Ishikawa (cell line): ENCODE measurements around the gene CLPX.

Source experiments
- CEBPB ChIP-seq: IDR thresholded peaks from 2 replicates; pipeline ENCODE4 v1.6.1; 2012
- CREB1 ChIP-seq: IDR thresholded peaks from 2 replicates; pipeline ENCODE4 v1.6.1; 2012; ENCODE audit warnings: low read depth
- EGR1 ChIP-seq: IDR thresholded peaks from 2 replicates; pipeline ENCODE4 v1.6.1; 2012
- EP300 ChIP-seq: IDR thresholded peaks from 2 replicates; pipeline ENCODE4 v1.6.1; 2012; ENCODE audit warnings: borderline replicate concordance
- FOXM1 ChIP-seq: IDR thresholded peaks from 2 replicates; pipeline ENCODE4 v1.6.1; 2012; ENCODE audit warnings: low read depth, borderline replicate concordance
- NFIC ChIP-seq: IDR thresholded peaks from 2 replicates; pipeline ENCODE4 v1.6.1; 2012
- RAD21 ChIP-seq: IDR thresholded peaks from 2 replicates; pipeline ENCODE4 v1.6.1; 2012; ENCODE audit warnings: low read depth
- REST ChIP-seq: IDR thresholded peaks from 2 replicates; pipeline ENCODE4 v1.6.1; 2012; ENCODE audit warnings: low read depth, mild to moderate bottlenecking
- TAF1 ChIP-seq: IDR thresholded peaks from 2 replicates; pipeline ENCODE4 v1.6.1; 2012; ENCODE audit warnings: low read depth, mild to moderate bottlenecking
- TCF12 ChIP-seq: IDR thresholded peaks from 2 replicates; pipeline ENCODE4 v1.6.1; 2012; ENCODE audit warnings: low read depth
- TEAD4 ChIP-seq: IDR thresholded peaks from 2 replicates; pipeline ENCODE4 v1.6.1; 2012
- YY1 ChIP-seq: IDR thresholded peaks from 2 replicates; pipeline ENCODE4 v1.6.1; 2012; ENCODE audit warnings: low read depth
- ZBTB7A ChIP-seq: IDR thresholded peaks from 2 replicates; pipeline ENCODE4 v1.6.1; 2012; ENCODE audit warnings: low read depth
- TF ChIP-seq, protein P1 (sequence below): IDR thresholded peaks from 2 replicates; pipeline ENCODE4 v1.6.1; 2012
- TF ChIP-seq, protein P2 (sequence below): IDR thresholded peaks from 2 replicates; pipeline ENCODE4 v1.6.1; 2012

The CLPX gene

GRCh38 chr15:65207280-65207840 lies 22.2 kb upstream of the CLPX start:
- TF ChIP-seq EGR1 (no peak), CREB1 (no peak), YY1 (no peak), REST (no peak)
- TF ChIP-seq, protein P1, sequence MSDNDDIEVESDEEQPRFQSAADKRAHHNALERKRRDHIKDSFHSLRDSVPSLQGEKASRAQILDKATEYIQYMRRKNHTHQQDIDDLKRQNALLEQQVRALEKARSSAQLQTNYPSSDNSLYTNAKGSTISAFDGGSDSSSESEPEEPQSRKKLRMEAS = no peak

DNA sequence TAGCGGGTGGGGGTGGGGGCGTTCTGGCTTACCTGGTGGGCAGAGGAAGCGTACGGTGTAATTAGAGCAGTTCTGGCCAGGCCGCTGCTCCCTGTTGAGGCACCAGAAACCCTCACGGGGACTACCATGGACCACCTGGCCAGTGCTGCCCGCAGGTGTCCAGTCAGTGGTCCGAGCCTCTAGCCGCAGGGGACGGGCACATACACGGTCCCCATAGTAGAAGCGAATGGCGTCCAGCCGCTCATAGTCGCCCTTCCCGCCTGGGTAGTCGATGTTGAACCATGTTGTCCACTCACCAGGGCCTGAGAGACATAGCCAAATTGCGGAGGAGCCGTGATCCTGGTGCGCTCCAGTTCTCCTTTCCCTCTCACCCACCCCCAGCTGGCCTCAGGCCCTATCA lies 21.6 kb upstream of the CLPX start:
- TF ChIP-seq TCF12 (no peak), CREB1 (no peak), TEAD4 (no peak), ZBTB7A (no peak), TAF1 (no peak), CEBPB (no peak), YY1 (no peak), FOXM1 (no peak), RAD21 (no peak), NFIC (no peak), REST (no peak), EGR1 (no peak), EP300 (no peak)
- TF ChIP-seq, protein P1 = no peak
- TF ChIP-seq, protein P2, sequence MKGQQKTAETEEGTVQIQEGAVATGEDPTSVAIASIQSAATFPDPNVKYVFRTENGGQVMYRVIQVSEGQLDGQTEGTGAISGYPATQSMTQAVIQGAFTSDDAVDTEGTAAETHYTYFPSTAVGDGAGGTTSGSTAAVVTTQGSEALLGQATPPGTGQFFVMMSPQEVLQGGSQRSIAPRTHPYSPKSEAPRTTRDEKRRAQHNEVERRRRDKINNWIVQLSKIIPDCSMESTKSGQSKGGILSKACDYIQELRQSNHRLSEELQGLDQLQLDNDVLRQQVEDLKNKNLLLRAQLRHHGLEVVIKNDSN = no peak

DNA sequence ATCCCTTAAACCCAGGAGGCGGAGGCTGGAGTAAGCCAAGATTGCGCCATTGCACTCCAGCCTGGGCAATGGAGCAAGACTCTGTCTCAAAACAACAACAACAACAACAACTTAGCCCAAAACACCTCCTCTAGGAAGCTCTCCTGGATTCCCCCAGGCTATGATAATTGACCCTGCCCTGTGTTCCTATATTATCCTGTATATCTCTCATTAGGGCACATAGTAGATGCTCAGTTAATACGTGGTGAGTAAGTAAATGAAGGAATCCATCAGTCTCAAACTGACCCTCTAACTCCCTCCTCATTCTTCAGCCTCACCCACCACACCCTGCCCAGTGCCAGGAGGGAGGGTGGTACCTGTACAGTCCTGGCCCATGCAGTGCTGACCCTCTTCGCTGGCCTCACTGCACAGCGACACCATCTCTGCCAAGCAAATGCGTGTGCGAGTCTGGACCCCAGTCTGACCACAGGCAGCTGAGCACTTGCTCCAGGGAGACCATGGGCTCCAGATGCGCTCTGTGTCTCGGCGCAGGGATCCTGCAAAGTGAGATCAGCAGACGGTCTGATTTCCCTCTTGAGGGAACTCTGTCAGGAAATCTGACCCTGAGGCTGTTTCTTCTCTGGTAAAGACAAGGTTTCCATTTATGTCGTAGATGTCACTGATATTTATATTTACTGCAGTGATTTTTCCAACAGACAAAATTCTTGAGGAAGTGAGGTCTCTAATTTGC lies 20.0 kb upstream of the CLPX start:
- TF ChIP-seq YY1 (no peak), TAF1 (no peak), TEAD4 (no peak), ZBTB7A (no peak), EP300 (no peak), TCF12 (no peak), REST (no peak), CEBPB (no peak), NFIC (no peak), FOXM1 (no peak), RAD21 (no peak), CREB1 (no peak), EGR1 (no peak)
- TF ChIP-seq, protein P1 = no peak
- TF ChIP-seq, protein P2 = no peak

DNA sequence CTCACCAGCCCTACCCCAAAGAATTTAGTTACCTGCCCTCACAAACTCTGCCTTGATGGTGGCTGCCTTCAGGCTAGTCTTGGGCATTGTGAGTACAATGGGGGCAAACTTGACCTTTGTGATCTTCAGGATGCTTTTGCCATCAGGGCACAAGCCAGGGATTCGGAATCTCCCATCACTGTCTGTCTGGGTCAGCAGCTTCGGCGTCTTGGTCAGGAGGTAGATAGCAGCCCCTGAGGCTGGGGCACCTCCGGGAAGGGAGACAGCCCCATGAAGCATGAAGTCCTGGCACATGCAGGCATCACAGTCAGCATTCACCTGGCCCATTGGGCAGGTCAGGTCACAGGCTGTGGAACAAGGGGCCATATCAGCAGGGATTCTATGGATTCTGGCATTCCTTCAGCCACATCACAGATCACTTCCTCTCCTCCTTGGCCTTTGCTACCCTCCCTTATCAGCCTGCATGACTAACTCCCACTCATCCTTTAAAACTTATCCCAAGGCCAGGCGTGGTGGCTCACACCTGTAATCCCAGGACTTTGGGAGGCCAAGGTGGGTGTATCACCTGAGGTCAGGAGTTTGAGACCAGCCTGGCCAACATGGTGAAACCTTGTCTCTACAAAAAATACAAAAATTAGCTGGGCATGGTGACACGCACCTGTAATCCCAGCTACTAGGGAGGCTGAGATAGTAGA lies 19.2 kb upstream of the CLPX start:
- TF ChIP-seq TEAD4 = peak; percentile 34; the same call in 1 of the 2 replicates
- TF ChIP-seq NFIC = no peak
- peak; percentile 63; the same call in 1 of the 2 replicates for TF ChIP-seq EP300
